HepG2 (cell line): ENCODE measurements around the gene EIF6. TPM values are rescaled to one million over a fixed set of nuclear protein-coding genes. Genes with fewer than 3 reads are reported as not detected.

Experiments used
- ATAC-seq: fragments of 200-7000 bp; cut with Tn5 transposase; 3 replicates; pipeline ENCODE4 v1.9.1; 2020; ENCODE audit warnings: mild to moderate bottlenecking, moderate library complexity
- BruUV-seq: library from RNA; stranded (reverse); fragments of 400-500 nt; replicated peaks from 2 replicates; lab custom pipeline; 2021; lab: Mats Ljungman, UMichigan
- CTCF ChIA-PET: fragments of 300-600 bp; formaldehyde crosslinking; extraction: SDS; loops from one replicate; lab custom pipeline; 2021; ENCODE audit warnings: low total read pairs, inconsistent platforms, low intra/inter-chr PET ratio; lab: Yijun Ruan, JAX
- POLR2A ChIA-PET: fragments of 350-600 bp; sonication (Branson Sonifier 250); formaldehyde crosslinking; loops from one replicate; lab custom pipeline; 2020; ENCODE audit warnings: antibody characterized with exemption, inconsistent platforms; lab: Yijun Ruan, JAX
- DNase-seq: peaks from one replicate; pipeline ENCODE4 v3.0.0-alpha.2; 2015; ENCODE audit warnings: low spot score
- FAIRE-seq: peaks from 3 replicates; lab custom pipeline; 2011; peaks lifted over from hg19 to GRCh38; lab: Jason Lieb, UNC
- H2AFZ ChIP-seq: one replicate; pipeline ENCODE4 v1.6.1; 2011; ENCODE audit warnings: low read length, inconsistent platforms
- H3K27ac ChIP-seq: fragments of 300-600 bp; 3 replicates; pipeline ENCODE4 v1.8.0; 2011; ENCODE audit warnings: mixed run types, mild to moderate bottlenecking, mixed read lengths, low read length, inconsistent platforms; ENCODE audit not compliant: insufficient read depth; ENCODE audit errors: extremely low read length
- H3K27me3 ChIP-seq, 2 experiments: fragments of 200-600 bp in 1 of 2; 2 replicates in 1 of 2; 3 replicates in 1 of 2; pipeline versions ENCODE4 v1.6.0 to v1.8.0; 2011; ENCODE audit warnings: low read length in 2 of 2, mild to moderate bottlenecking in 2 of 2, moderate library complexity in 2 of 2, inconsistent platforms in 1 of 2; ENCODE audit not compliant: insufficient read depth in 2 of 2, control insufficient read depth in 1 of 2
- H3K36me3 ChIP-seq, 2 experiments: fragments of 200-600 bp in 1 of 2; replicated peaks in 1 of 2; 2 replicates in 1 of 2; 3 replicates in 1 of 2; pipeline versions ENCODE4 v1.5.1 to v1.8.0; 2011; ENCODE audit warnings: low read length in 2 of 2, inconsistent platforms in 1 of 2; ENCODE audit not compliant: insufficient read depth in 2 of 2, control insufficient read depth in 1 of 2
- H3K4me1 ChIP-seq: 2 replicates; pipeline ENCODE4 v1.5.1; 2012; ENCODE audit warnings: low read length, inconsistent platforms; ENCODE audit not compliant: insufficient read depth
- H3K4me2 ChIP-seq: 2 replicates; pipeline ENCODE4 v1.6.0; 2011; ENCODE audit warnings: low read depth, low read length, inconsistent platforms
- H3K4me3 ChIP-seq, 3 experiments: fragments of 200-600 bp in 1 of 3; sonication (generic), shearing (Covaris generic) in 1 of 3; replicated peaks in 1 of 3; 2 replicates each; pipeline ENCODE4 v1.5.1; 2011 to 2016; ENCODE audit warnings: low read length in 3 of 3, inconsistent platforms in 2 of 3, low read depth in 2 of 3, mild to moderate bottlenecking in 2 of 3, control low read depth in 1 of 3, mixed read lengths in 1 of 3; ENCODE audit not compliant: insufficient read depth in 1 of 3
- H3K79me2 ChIP-seq: one replicate; pipeline ENCODE4 v1.6.1; 2011; ENCODE audit warnings: low read length, inconsistent platforms; ENCODE audit not compliant: insufficient read depth
- H3K9ac ChIP-seq: 2 replicates; pipeline ENCODE4 v1.6.0; 2011; ENCODE audit warnings: mild to moderate bottlenecking, low read depth, low read length, inconsistent platforms; ENCODE audit not compliant: insufficient read depth
- H3K9me3 ChIP-seq: 2 replicates; pipeline ENCODE4 v1.5.1; 2012; ENCODE audit warnings: mild to moderate bottlenecking, low read length
- H4K20me1 ChIP-seq: 2 replicates; pipeline ENCODE4 v1.6.0; 2011; ENCODE audit warnings: inconsistent platforms, mild to moderate bottlenecking, low read length, moderate library complexity; ENCODE audit not compliant: insufficient read depth
- FOSL1 ChIP-seq: sonication (generic); formaldehyde crosslinking; IDR thresholded peaks from 2 replicates; pipeline ENCODE4 v1.9.0; 2021; ENCODE audit warnings: missing genetic modification reagents, borderline replicate concordance
- FOXO1 ChIP-seq: sonication (generic); formaldehyde crosslinking; IDR thresholded peaks from 2 replicates; pipeline ENCODE4 v1.4.0; 2020; ENCODE audit warnings: missing genetic modification reagents
- MXD3 ChIP-seq: IDR thresholded peaks from 2 replicates; pipeline ENCODE4 v1.6.1; 2016; ENCODE audit warnings: mild to moderate bottlenecking, missing biosample characterization, missing genetic modification reagents
- PCBP2 ChIP-seq: fragments of 200-400 bp; formaldehyde crosslinking; optimal IDR thresholded peaks from 2 replicates; pipeline ENCODE3; 2018; ENCODE audit warnings: low read length, low read depth; ENCODE audit not compliant: poor library complexity, severe bottlenecking
- WGBS: methylation state at CpG from one replicate; pipeline ENCODE4 v1.1.6; 2017; ENCODE audit warnings: low lambda C conversion rate; 5-methylcytosine and 5-hydroxymethylcytosine counted together
- in situ Hi-C: cut with HindIII; loops from 2 replicates; pipeline ENCODE4 v1.10.0; 2017; ENCODE audit warnings: low pct_unique_long_range_greater_than_20kb; ENCODE audit not compliant: extremely low pct_ligation_motif_present
- intact Hi-C: fragments of 100-400 bp; cut with micrococcal nuclease; formaldehyde crosslinking; loops from one replicate; pipeline ENCODE4 v1.10.0; 2022; ENCODE audit not compliant: unreplicated experiment
- polyA plus RNA-seq, 8 experiments: library from polyadenylated mRNA; depleted of rRNA in 3 of 8; stranded (reverse) in 7 of 8; unstranded in 1 of 8; fragments of >200 nt; fragmentation: Illumina TruSeq in 4 of 8; extraction: Trizol in 4 of 8; gene quantifications; 2 replicates each; pipeline versions ENCODE4 v1.2.1 to v1.2.3, GENCODE V29; 2011 to 2016; ENCODE audit warnings: low read depth in 4 of 8, missing spikeins in 1 of 8, mixed read lengths in 1 of 8; ENCODE audit not compliant: insufficient read depth in 1 of 8
- total RNA-seq, 5 experiments: library from RNA; depleted of rRNA; stranded (reverse); fragments of >200 nt; fragmentation: Illumina TruSeq; extraction: Trizol; gene quantifications; 2 replicates each; pipeline ENCODE4 v1.2.3, GENCODE V29; 2016; ENCODE audit warnings: low read depth in 1 of 5
- TF ChIP-seq, protein P1 (sequence below): sonication (generic); formaldehyde crosslinking; IDR thresholded peaks from 2 replicates; pipeline ENCODE4 v1.8.0; 2022; ENCODE audit warnings: missing genetic modification reagents, mild to moderate bottlenecking, inconsistent platforms, borderline replicate concordance
- TF ChIP-seq, protein P2 (sequence below), 2 experiments: sonication (generic) in 1 of 2; formaldehyde crosslinking in 1 of 2; IDR thresholded peaks; 2 replicates each; pipeline versions ENCODE4 v1.6.1 to v1.9.0; 2014 to 2022; ENCODE audit warnings: antibody characterized with exemption in 1 of 2, borderline replicate concordance in 1 of 2, inconsistent platforms in 1 of 2, low read depth in 1 of 2, missing genetic modification reagents in 1 of 2

EIF6 gene
- total and polyA plus RNA-seq, 2 of the 13 experiments (the other 11 are each of a cell fraction or from before 2014, with no cell fraction given), result 462 to 466 TPM

DNA sequence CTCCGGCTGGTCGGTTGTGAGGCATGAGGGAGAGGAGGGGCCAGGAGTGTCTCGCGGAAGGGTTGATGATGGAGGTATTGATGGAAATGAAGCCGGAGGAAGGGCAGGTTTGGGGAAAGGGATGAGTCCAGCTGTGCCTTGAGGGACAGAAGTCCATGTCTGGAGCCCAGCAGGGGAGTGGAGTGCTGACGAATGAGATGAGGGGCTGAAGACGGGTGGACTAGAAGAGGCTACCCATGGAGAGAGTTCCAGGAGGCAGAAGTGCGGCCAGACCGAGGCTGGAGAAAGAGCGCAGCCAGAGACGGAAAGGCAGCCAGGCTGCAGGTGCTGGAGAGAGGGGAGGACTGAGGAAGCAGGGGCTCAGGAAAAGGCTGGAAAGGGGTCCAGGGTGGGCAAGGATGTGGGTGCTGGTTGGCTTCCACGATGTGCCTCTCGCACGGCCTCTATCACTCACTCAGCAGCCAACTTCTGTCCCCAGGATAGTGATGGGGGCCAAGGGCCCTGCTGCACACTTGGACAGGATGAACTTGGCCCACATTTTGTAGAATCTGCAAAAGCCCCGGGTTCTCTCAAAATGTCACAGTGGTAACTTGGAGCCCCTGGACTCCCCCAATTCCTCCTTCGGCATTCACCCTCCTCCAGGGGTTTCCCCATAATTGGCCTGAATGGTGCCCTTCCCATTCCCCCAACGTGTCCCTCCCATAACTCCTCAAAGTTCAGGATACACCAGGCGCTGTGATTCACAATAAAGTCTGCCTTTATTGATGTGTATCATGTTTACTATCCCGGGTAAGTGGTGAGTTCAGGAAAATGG, 627 bp upstream of the EIF6 start (continued):
- no peak for TF ChIP-seq FOSL1
- peak; percentile 15 for TF ChIP-seq PCBP2
- TF ChIP-seq, protein P1, sequence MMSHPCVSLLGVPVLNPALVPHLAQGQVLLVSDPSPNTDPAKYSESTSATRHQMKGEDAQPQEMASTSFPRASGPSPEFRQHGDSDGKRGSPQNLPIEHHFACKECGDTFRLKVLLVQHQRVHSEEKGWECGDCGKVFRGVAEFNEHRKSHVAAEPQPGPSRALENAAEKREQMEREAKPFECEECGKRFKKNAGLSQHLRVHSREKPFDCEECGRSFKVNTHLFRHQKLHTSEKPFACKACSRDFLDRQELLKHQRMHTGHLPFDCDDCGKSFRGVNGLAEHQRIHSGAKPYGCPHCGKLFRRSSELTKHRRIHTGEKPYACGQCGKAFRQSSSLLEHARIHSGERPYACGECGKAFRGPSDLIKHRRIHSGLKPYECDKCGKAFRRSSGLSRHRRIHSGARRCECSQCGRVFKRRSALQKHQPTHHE (CRISPR knock-in tag), result peak; percentile 61; the same call in 1 of the 2 replicates

DNA sequence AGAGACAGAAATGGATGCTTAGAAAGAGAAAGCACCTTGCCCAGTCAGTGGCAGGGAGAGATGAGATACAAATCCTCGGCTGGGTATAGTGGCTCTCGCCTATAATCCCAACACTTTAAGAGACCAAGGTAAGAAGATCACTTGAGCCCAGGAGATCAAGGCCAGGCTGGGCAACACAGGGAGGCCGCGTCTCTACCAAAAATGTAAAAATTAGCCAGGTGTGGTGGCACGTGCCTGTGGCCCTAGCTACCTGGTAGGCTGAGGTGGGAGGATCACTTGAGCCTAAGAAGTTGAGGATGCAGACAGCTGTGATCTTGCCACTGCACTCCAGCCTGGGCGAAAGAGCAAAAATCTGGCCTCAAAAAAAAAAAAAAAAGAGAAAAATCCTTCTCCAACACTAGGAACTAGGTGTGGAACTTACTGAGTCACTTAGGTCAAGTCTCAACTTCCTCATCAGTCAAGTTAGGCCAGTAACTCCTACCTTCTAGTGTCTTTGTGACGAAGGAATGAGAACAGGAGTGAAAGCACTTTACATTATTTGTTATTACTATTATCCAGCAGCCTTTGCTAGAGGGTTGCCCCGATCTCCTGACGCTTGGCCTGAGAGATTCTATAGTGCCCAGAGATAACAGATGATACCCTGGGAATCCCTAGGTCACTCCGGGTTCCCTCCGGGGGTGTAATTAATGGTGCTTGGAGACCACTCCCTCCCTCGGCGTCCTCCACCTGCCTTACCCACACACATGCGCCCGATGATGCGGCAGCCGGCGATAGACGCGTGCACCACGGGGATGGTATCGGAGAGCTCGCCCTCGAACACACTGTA, 918 bp downstream of the EIF6 start:
- Histone ChIP-seq H3K36me3 (peaks cover 21 to 34% of the 10 kb centered on the region in 2 experiments), H3K79me2 (peaks cover 45% of the 10 kb centered on the region), H3K4me1 (peaks cover 75% of the 10 kb centered on the region), H3K27ac (peak overlapping the region; percentile 95), H3K9ac (peak overlapping the region; percentile 97), H2AFZ (no peak overlapping the region), H3K4me3 (peak overlapping the region; percentile 80 to 98 (median 81)), H4K20me1 (peaks cover 31% of the 10 kb centered on the region), H3K9me3 (no peaks in the 10 kb centered on the region), H3K27me3 (peaks cover 0 to 2% of the 10 kb centered on the region in 2 experiments; a peak in 2 of 5 replicates), H3K4me2 (peak overlapping the region; percentile 91)
- intact Hi-C loops, result no loop called here
- FAIRE-seq (no peak), ATAC-seq (no peak), DNase-seq (no peak)
- TSS peak; percentile 73 for BruUV-seq
- ChIA-PET CTCF (no interaction called here), POLR2A (interaction anchor here (0.6 to 3.5 kb wide), 36 partner anchors 10 to 670 kb away, joined by 3 to 80 read pairs (median 6); partner anchors contain the start of genes ACSS2, CEP250, EDEM2 and ERGIC3)
- 7% methylated on average over 24 of the region's 24 CpGs for WGBS
- in situ Hi-C loops, result no loop called here
- TF ChIP-seq MXD3 (CRISPR knock-in tag), result no peak
- TF ChIP-seq, protein P2, sequence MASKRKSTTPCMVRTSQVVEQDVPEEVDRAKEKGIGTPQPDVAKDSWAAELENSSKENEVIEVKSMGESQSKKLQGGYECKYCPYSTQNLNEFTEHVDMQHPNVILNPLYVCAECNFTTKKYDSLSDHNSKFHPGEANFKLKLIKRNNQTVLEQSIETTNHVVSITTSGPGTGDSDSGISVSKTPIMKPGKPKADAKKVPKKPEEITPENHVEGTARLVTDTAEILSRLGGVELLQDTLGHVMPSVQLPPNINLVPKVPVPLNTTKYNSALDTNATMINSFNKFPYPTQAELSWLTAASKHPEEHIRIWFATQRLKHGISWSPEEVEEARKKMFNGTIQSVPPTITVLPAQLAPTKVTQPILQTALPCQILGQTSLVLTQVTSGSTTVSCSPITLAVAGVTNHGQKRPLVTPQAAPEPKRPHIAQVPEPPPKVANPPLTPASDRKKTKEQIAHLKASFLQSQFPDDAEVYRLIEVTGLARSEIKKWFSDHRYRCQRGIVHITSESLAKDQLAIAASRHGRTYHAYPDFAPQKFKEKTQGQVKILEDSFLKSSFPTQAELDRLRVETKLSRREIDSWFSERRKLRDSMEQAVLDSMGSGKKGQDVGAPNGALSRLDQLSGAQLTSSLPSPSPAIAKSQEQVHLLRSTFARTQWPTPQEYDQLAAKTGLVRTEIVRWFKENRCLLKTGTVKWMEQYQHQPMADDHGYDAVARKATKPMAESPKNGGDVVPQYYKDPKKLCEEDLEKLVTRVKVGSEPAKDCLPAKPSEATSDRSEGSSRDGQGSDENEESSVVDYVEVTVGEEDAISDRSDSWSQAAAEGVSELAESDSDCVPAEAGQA (IDR thresholded peaks at IDR 0.05; ENCODE audit: low read depth), result 0 out of 2 replicates have a peak, but pooled peaks have one; percentile 6
- TF ChIP-seq, protein P2 (CRISPR knock-in tag; IDR thresholded peaks at IDR 0.05; ENCODE audit: borderline replicate concordance), result no peak
- TF ChIP-seq FOXO1 (CRISPR knock-in tag), result peak; percentile 23; the same call in 1 of the 2 replicates
